ENCODE results near the gene WWTR1. TPM values are rescaled to one million over a fixed set of nuclear protein-coding genes. Genes with fewer than 3 reads are reported as not detected.

The WWTR1 gene
- total RNA-seq, 1 donor from 2014 or later: 137 TPM

DNA sequence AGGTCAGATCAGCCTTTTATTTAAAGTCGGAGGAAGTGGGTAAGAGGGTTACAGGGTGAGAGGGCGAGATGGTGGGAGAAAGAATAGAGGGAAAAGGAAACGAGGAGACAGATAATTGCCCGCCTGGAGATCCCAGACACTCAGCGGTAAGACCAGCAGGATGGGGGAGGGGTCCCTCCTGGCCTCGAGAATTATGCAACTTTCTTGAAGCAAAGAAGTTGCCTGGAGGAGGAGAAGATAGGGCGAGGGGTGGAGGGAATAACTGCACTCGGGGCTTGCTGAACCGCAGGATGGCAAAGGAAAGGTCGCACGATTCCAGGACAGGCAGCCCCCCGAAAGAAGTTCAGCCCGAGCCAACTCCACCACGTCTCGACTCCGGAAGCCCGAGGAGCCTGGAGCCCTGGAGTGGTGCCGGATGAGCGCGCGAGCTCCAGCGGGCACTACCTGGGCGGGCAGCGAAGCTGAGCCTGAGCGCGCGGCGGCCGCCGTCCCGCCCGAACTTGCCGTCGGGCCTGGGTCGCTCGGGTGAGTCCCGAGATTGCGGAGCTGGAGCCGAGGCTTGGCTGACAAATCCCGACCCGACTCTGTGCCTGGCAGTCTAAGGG lies 402 bp downstream of the WWTR1 start:
- Mint-ChIP-seq H3K27ac (ENCODE audit: unreplicated experiment) (peak overlapping the region; percentile 94), H3K4me1 (ENCODE audit: unreplicated experiment) (peaks cover 68% of the 10 kb centered on the region)
- TF ChIP-seq, protein P1, sequence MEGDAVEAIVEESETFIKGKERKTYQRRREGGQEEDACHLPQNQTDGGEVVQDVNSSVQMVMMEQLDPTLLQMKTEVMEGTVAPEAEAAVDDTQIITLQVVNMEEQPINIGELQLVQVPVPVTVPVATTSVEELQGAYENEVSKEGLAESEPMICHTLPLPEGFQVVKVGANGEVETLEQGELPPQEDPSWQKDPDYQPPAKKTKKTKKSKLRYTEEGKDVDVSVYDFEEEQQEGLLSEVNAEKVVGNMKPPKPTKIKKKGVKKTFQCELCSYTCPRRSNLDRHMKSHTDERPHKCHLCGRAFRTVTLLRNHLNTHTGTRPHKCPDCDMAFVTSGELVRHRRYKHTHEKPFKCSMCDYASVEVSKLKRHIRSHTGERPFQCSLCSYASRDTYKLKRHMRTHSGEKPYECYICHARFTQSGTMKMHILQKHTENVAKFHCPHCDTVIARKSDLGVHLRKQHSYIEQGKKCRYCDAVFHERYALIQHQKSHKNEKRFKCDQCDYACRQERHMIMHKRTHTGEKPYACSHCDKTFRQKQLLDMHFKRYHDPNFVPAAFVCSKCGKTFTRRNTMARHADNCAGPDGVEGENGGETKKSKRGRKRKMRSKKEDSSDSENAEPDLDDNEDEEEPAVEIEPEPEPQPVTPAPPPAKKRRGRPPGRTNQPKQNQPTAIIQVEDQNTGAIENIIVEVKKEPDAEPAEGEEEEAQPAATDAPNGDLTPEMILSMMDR (IDR thresholded peaks at IDR 0.05; ENCODE audit: unreplicated experiment): no peak

DNA sequence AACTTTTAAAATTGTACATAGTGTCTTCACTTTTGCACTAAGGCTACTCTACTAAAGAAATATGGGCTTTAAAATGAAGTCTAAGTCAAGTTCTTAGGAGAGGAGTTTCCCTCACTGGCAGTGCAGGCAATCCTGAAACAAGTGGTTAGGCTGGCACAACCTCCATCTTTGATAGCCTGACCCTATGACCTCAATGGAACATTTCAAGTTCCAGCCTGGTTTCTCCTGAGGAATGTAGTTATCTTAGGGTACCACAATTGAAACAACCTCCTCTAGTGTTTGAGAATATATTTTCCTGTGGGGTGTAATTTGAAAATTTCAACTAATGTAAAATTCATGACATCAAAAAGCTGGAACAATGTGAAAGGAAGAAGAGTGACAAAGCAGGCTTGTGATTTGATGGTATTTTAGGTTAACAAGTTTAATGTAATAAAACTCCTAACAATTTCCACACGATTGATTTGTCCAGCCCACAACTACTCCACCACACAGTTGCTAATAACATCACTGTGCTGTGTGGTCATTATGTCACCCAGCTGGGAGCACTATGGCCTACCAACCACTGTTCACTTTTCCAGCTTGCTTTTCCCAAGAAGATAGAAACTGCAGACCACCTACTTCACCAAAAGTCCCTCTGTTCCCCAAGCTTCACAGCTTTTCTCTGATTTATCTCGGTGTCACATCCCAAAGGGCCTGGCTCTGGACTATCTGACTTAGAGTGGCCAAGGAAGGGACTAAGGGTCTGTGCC lies 1.8 kb downstream of the WWTR1 start:
- no peak for DNase-seq (ENCODE audit: low spot score)
- peak overlapping the region; percentile 74 for H3K27ac Mint-ChIP-seq (ENCODE audit: unreplicated experiment)
- no peaks in the 10 kb centered on the region for H3K9me3 Mint-ChIP-seq (ENCODE audit: unreplicated experiment)
- peak overlapping the region; percentile 99 for H3K4me3 Mint-ChIP-seq (ENCODE audit: unreplicated experiment)
- TF ChIP-seq, protein P1 (IDR thresholded peaks at IDR 0.05; ENCODE audit: unreplicated experiment): no peak
- H3K36me3 Mint-ChIP-seq (ENCODE audit: low read depth, unreplicated experiment): peaks cover 39% of the 10 kb centered on the region
- H3K27me3 Mint-ChIP-seq (ENCODE audit: unreplicated experiment): peaks cover 21% of the 10 kb centered on the region
- H3K4me1 Mint-ChIP-seq (ENCODE audit: unreplicated experiment): peaks cover 71% of the 10 kb centered on the region

More for the DNA sequence above, 402 bp downstream of the WWTR1 start:
- DNase-seq (ENCODE audit: low spot score): peak; percentile 72
- Mint-ChIP-seq H3K36me3 (ENCODE audit: low read depth, unreplicated experiment) (peaks cover 29% of the 10 kb centered on the region), H3K4me3 (ENCODE audit: unreplicated experiment) (peak overlapping the region; percentile 99), H3K9me3 (ENCODE audit: unreplicated experiment) (no peaks in the 10 kb centered on the region), H3K27me3 (ENCODE audit: unreplicated experiment) (peaks cover 21% of the 10 kb centered on the region)

DNA sequence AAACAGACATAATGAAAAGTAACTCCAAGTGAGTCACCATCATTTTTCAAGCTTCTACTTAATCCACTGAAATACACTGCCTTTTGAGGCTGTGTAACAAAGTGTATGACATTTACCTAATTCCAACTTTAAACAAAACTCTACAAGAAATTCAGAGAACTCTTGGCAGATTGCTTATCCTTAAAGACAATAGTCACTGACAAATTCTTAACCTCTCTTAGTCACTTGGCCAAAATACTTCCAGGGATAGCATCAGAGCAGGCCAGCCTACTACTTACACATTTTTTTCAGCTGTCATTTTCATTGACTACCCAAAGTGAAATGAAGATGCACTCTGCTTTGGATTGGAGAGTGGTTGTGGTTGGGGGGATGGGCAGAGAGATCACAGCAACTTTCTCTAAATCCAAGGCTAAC lies 3.6 kb downstream of the WWTR1 start:
- Mint-ChIP-seq H3K27ac (ENCODE audit: unreplicated experiment) (peak overlapping the region; percentile 76), H3K9me3 (ENCODE audit: unreplicated experiment) (no peaks in the 10 kb centered on the region), H3K36me3 (ENCODE audit: low read depth, unreplicated experiment) (peaks cover 54% of the 10 kb centered on the region), H3K4me1 (ENCODE audit: unreplicated experiment) (peaks cover 67% of the 10 kb centered on the region), H3K27me3 (ENCODE audit: unreplicated experiment) (peaks cover 19% of the 10 kb centered on the region), H3K4me3 (ENCODE audit: unreplicated experiment) (peak overlapping the region; percentile 99)
- no peak for DNase-seq (ENCODE audit: low spot score)
- TF ChIP-seq, protein P1 (IDR thresholded peaks at IDR 0.05; ENCODE audit: unreplicated experiment): no peak

DNA sequence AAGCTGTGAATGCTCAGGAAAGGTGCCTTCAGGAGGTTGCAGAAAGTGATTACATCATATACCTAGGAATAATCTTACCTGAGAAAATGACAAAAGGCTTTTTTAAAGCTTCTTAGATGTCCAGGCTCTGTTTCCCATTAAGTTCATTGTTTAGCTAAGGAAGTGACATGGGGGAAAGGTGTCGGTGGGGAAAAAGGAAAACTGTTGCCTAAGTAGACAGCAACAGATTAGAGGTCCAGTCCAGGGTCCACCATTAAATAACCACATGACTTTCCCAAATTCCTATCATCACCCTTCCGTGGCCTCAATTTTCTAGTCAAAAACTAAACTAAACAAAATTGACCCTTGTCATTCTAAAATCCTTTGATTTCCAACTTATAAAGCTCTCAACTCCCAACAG lies 4.3 kb downstream of the WWTR1 start:
- no peaks in the 10 kb centered on the region for H3K9me3 Mint-ChIP-seq (ENCODE audit: unreplicated experiment)
- TF ChIP-seq, protein P1 (IDR thresholded peaks at IDR 0.05; ENCODE audit: unreplicated experiment): no peak
- H3K36me3 Mint-ChIP-seq (ENCODE audit: low read depth, unreplicated experiment): peaks cover 58% of the 10 kb centered on the region
- peak overlapping the region; percentile 99 for H3K4me3 Mint-ChIP-seq (ENCODE audit: unreplicated experiment)
- H3K27me3 Mint-ChIP-seq (ENCODE audit: unreplicated experiment): peaks cover 17% of the 10 kb centered on the region
- DNase-seq (ENCODE audit: low spot score): no peak
- H3K4me1 Mint-ChIP-seq (ENCODE audit: unreplicated experiment): peaks cover 65% of the 10 kb centered on the region
- peak overlapping the region; percentile 71 for H3K27ac Mint-ChIP-seq (ENCODE audit: unreplicated experiment)

DNA sequence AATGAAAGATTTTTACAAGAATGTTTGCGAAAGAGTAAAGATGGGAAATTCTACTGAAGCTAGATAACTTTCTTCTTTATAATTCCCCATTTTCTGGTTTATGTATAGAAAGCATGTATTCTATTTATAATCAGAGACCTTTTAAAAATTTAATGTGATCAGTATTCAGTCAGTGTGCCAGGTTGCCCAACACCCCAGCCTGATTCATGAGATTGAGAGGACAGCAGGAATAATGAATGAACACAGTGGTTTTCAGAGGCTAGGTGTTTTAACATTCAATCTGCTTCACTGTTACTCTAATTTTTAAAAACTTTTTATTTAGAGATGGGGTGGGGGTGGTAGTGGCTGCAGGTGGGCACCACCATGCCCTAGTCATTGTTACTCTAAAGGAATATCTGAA lies 4.7 kb downstream of the WWTR1 start:
- Mint-ChIP-seq H3K4me3 (ENCODE audit: unreplicated experiment) (peak overlapping the region; percentile 99), H3K4me1 (ENCODE audit: unreplicated experiment) (peaks cover 68% of the 10 kb centered on the region), H3K36me3 (ENCODE audit: low read depth, unreplicated experiment) (peaks cover 62% of the 10 kb centered on the region), H3K27ac (ENCODE audit: unreplicated experiment) (no peak overlapping the region), H3K9me3 (ENCODE audit: unreplicated experiment) (no peaks in the 10 kb centered on the region), H3K27me3 (ENCODE audit: unreplicated experiment) (peaks cover 16% of the 10 kb centered on the region)
- DNase-seq (ENCODE audit: low spot score): no peak
- TF ChIP-seq, protein P1 (IDR thresholded peaks at IDR 0.05; ENCODE audit: unreplicated experiment): no peak
